IMR-90 (cell line): ENCODE results near the gene NECAB2. TPM values are rescaled to one million over a fixed set of nuclear protein-coding genes. Genes with fewer than 3 reads are reported as not detected.

Experiments
- ATAC-seq: fragments of 200-7000 bp; cut with Tn5 transposase; 2 replicates; pipeline ENCODE4 v1.9.1; 2020; ENCODE audit warnings: low read depth, mild to moderate bottlenecking, moderate library complexity
- BruUV-seq: library from RNA; stranded (reverse); fragments of 400-500 nt; replicated peaks from 2 replicates; lab custom pipeline; 2021; lab: Mats Ljungman, UMichigan
- CTCF ChIA-PET: fragments of 300-600 bp; formaldehyde crosslinking; extraction: SDS; loops from one replicate; lab custom pipeline; 2021; ENCODE audit warnings: antibody characterized with exemption; lab: Yijun Ruan, JAX
- POLR2A ChIA-PET: fragments of 300-600 bp; sonication (Branson Sonifier 250); formaldehyde crosslinking; loops from one replicate; lab custom pipeline; 2022; ENCODE audit warnings: antibody characterized with exemption; ENCODE audit not compliant: unreplicated experiment; lab: Charles Lee
- DNase-seq: peaks from one replicate; pipeline ENCODE4 v3.0.0; 2013
- H2AFZ ChIP-seq: replicated peaks from 2 replicates; pipeline ENCODE3; 2013; ENCODE audit warnings: low read length, mild to moderate bottlenecking; ENCODE audit not compliant: poor library complexity
- H2AK5ac ChIP-seq: 2 replicates; pipeline ENCODE4 v1.6.1; 2013; ENCODE audit warnings: low read depth, low read length, inconsistent platforms
- H2AK9ac ChIP-seq: replicated peaks from 2 replicates; pipeline ENCODE3; 2013; ENCODE audit warnings: mild to moderate bottlenecking, low read depth, low read length, moderate library complexity; ENCODE audit not compliant: poor library complexity
- H2BK120ac ChIP-seq: 2 replicates; pipeline ENCODE4 v1.6.1; 2013; ENCODE audit warnings: low read depth, low read length, inconsistent platforms
- H2BK15ac ChIP-seq: 3 replicates; pipeline ENCODE4 v1.6.1; 2013; ENCODE audit warnings: low read depth, low read length, inconsistent platforms
- H2BK20ac ChIP-seq: 2 replicates; pipeline ENCODE4 v1.6.1; 2013; ENCODE audit warnings: low read depth, mild to moderate bottlenecking, inconsistent platforms, low read length, moderate library complexity
- H2BK5ac ChIP-seq: 2 replicates; pipeline ENCODE4 v1.6.1; 2013; ENCODE audit warnings: mild to moderate bottlenecking, low read depth, low read length, inconsistent platforms; ENCODE audit not compliant: poor library complexity, severe bottlenecking
- H3K14ac ChIP-seq: replicated peaks from 2 replicates; pipeline ENCODE4 v1.6.1; 2013; ENCODE audit warnings: low read depth, low read length, inconsistent platforms
- H3K18ac ChIP-seq: 2 replicates; pipeline ENCODE4 v1.6.1; 2013; ENCODE audit warnings: low read depth, low read length, control low read depth
- H3K23ac ChIP-seq: 2 replicates; pipeline ENCODE4 v1.6.1; 2013; ENCODE audit warnings: low read depth, low read length, inconsistent platforms
- H3K27ac ChIP-seq: 2 replicates; pipeline ENCODE4 v1.5.1; 2013; ENCODE audit warnings: mild to moderate bottlenecking, control low read depth, low read length; ENCODE audit not compliant: insufficient read depth
- H3K27me3 ChIP-seq: 2 replicates; pipeline ENCODE4 v1.6.1; 2013; ENCODE audit warnings: low read length; ENCODE audit not compliant: control insufficient read depth, insufficient read depth
- H3K36me3 ChIP-seq: 2 replicates; pipeline ENCODE4 v1.6.1; 2013; ENCODE audit warnings: low read length, mixed read lengths; ENCODE audit not compliant: control insufficient read depth, insufficient read depth
- H3K4ac ChIP-seq: 2 replicates; pipeline ENCODE4 v1.6.1; 2013; ENCODE audit warnings: low read depth, low read length, inconsistent platforms
- H3K4me1 ChIP-seq: 2 replicates; pipeline ENCODE4 v1.6.1; 2013; ENCODE audit warnings: low read length, mixed read lengths; ENCODE audit not compliant: control insufficient read depth, insufficient read depth
- H3K4me2 ChIP-seq: 2 replicates; pipeline ENCODE4 v1.6.1; 2013; ENCODE audit warnings: low read depth, mild to moderate bottlenecking, control low read depth, low read length, moderate library complexity
- H3K4me3 ChIP-seq: 2 replicates; pipeline ENCODE4 v1.5.1; 2013; ENCODE audit warnings: low read depth, mild to moderate bottlenecking, control low read depth, low read length, moderate library complexity; ENCODE audit not compliant: insufficient read depth
- H3K56ac ChIP-seq: 2 replicates; pipeline ENCODE4 v1.6.1; 2013; ENCODE audit warnings: low read length, inconsistent platforms; ENCODE audit not compliant: insufficient read depth; ENCODE audit errors: extremely low read depth
- H3K79me1 ChIP-seq, 2 experiments: 2 replicates each; pipeline ENCODE4 v1.6.1; 2013; ENCODE audit warnings: low read length in 2 of 2, inconsistent platforms in 1 of 2, low read depth in 1 of 2
- H3K9ac ChIP-seq: 2 replicates; pipeline ENCODE4 v1.6.1; 2013; ENCODE audit warnings: low read depth, low read length, control low read depth
- H3K9me1 ChIP-seq: 2 replicates; pipeline ENCODE4 v1.6.1; 2013; ENCODE audit warnings: low read length, inconsistent platforms; ENCODE audit not compliant: insufficient read depth
- H3K9me3 ChIP-seq: 2 replicates; pipeline ENCODE4 v1.6.1; 2013; ENCODE audit warnings: low read length; ENCODE audit not compliant: control insufficient read depth, insufficient read depth
- H4K20me1 ChIP-seq: 2 replicates; pipeline ENCODE4 v1.6.1; 2013; ENCODE audit warnings: low read length, inconsistent platforms; ENCODE audit not compliant: insufficient read depth
- H4K5ac ChIP-seq: 2 replicates; pipeline ENCODE4 v1.6.1; 2013; ENCODE audit warnings: mild to moderate bottlenecking, low read depth, low read length, control low read depth
- H4K8ac ChIP-seq, 2 experiments: 2 replicates each; pipeline ENCODE4 v1.6.1; 2013; ENCODE audit warnings: low read depth in 2 of 2, low read length in 2 of 2, control low read depth in 1 of 2, inconsistent platforms in 1 of 2
- H4K91ac ChIP-seq: 2 replicates; pipeline ENCODE4 v1.6.1; 2013; ENCODE audit warnings: low read depth, low read length, inconsistent platforms; ENCODE audit not compliant: insufficient read depth
- BHLHE40 ChIP-seq: fragments of 150-350 bp; IDR thresholded peaks from 2 replicates; pipeline ENCODE4 v1.6.1; 2016; ENCODE audit warnings: mild to moderate bottlenecking, low read depth, low read length
- CHD1 ChIP-seq: IDR thresholded peaks from 2 replicates; pipeline ENCODE4 v1.6.1; 2012; ENCODE audit warnings: low read depth, low read length, improper control_type of control experiment
- CTCF ChIP-seq: conservative IDR thresholded peaks from 2 replicates; pipeline ENCODE4 v1.5.1; 2012; ENCODE audit warnings: mild to moderate bottlenecking, low read depth, low read length, improper control_type of control experiment
- FOS ChIP-seq: fragments of 150-350 bp; IDR thresholded peaks from 2 replicates; pipeline ENCODE4 v1.6.1; 2016; ENCODE audit warnings: low read depth, low read length
- MAFK ChIP-seq: IDR thresholded peaks from 2 replicates; pipeline ENCODE4 v1.6.1; 2012; ENCODE audit warnings: low read depth, low read length, improper control_type of control experiment
- MAZ ChIP-seq: IDR thresholded peaks from 2 replicates; pipeline ENCODE4 v1.6.1; 2012; ENCODE audit warnings: low read depth, mild to moderate bottlenecking, low read length, improper control_type of control experiment, moderate library complexity, borderline replicate concordance
- MXI1 ChIP-seq: IDR thresholded peaks from 2 replicates; pipeline ENCODE4 v1.6.1; 2012; ENCODE audit warnings: low read depth, mild to moderate bottlenecking, low read length, moderate library complexity, borderline replicate concordance
- NFE2L2 ChIP-seq: fragments of 150-350 bp; IDR thresholded peaks from 2 replicates; pipeline ENCODE4 v1.6.1; 2016; ENCODE audit warnings: low read depth, mild to moderate bottlenecking, low read length
- POLR2A ChIP-seq: IDR thresholded peaks from 2 replicates; pipeline ENCODE4 v1.6.1; 2012; ENCODE audit warnings: mild to moderate bottlenecking, low read depth, low read length
- RAD21 ChIP-seq: IDR thresholded peaks from 2 replicates; pipeline ENCODE4 v1.6.1; 2012; ENCODE audit warnings: low read length, improper control_type of control experiment
- RCOR1 ChIP-seq: IDR thresholded peaks from 2 replicates; pipeline ENCODE4 v1.6.1; 2012; ENCODE audit warnings: mild to moderate bottlenecking, low read length, improper control_type of control experiment; ENCODE audit not compliant: insufficient replicate concordance
- RFX5 ChIP-seq: IDR thresholded peaks from 2 replicates; pipeline ENCODE4 v1.8.0; 2012; ENCODE audit warnings: low read depth, mild to moderate bottlenecking, low read length, moderate library complexity
- SMC3 ChIP-seq: fragments of 150-350 bp; IDR thresholded peaks from 2 replicates; pipeline ENCODE4 v1.6.1; 2016; ENCODE audit warnings: low read depth, mild to moderate bottlenecking, antibody characterized with exemption, low read length, moderate library complexity
- WGBS, 2 experiments: methylation state at CpG; one replicate each; pipeline versions ENCODE4 v1.1.5 to v1.1.7; 2013; ENCODE audit warnings: missing lambda C conversion rate in 2 of 2; ENCODE audit not compliant: insufficient read length in 1 of 2; ENCODE audit errors: extremely low coverage in 2 of 2; 5-methylcytosine and 5-hydroxymethylcytosine counted together
- dilution Hi-C: fragments of 300-500 bp; cut with HindIII; formaldehyde crosslinking; loops from one replicate; pipeline ENCODE4 v1.14.3; 2018; ENCODE audit warnings: low sequenced_read_pairs; ENCODE audit not compliant: unreplicated experiment
- in situ Hi-C: fragments of 300-500 bp; cut with MboI; formaldehyde crosslinking; loops from 3 replicates; pipeline ENCODE4 v1.14.3; 2019; ENCODE audit warnings: low sequenced_read_pairs, inconsistent platforms, mixed read lengths
- intact Hi-C: fragments of 100-400 bp; cut with micrococcal nuclease; formaldehyde crosslinking; loops from 2 replicates; pipeline ENCODE4 v1.10.0; 2022
- polyA plus RNA-seq, 3 experiments: library from polyadenylated mRNA; depleted of rRNA; stranded (reverse); fragments of >200 nt; gene quantifications; 2 replicates each; pipeline ENCODE4 v1.2.3, GENCODE V29; 2012; ENCODE audit warnings: low replicate concordance in 1 of 3
- total RNA-seq: library from RNA; depleted of rRNA; stranded (reverse); fragments of >200 nt; gene quantifications from 2 replicates; pipeline ENCODE4 v1.2.3, GENCODE V29; 2012
- TF ChIP-seq, protein P1 (sequence below): fragments of 150-350 bp; IDR thresholded peaks from 2 replicates; pipeline ENCODE4 v1.6.1; 2016; ENCODE audit warnings: low read depth, mild to moderate bottlenecking, low read length, moderate library complexity, borderline replicate concordance

NECAB2 gene
- total and polyA plus RNA-seq, 2 of the 4 experiments (the other 2 are of a cell fraction) = 0.27 TPM; not detected in 1

- no peak for TF ChIP-seq POLR2A
Observed at GRCh38 chr16:84014570-84015327, 46.7 kb downstream of the NECAB2 start (continued).

DNA sequence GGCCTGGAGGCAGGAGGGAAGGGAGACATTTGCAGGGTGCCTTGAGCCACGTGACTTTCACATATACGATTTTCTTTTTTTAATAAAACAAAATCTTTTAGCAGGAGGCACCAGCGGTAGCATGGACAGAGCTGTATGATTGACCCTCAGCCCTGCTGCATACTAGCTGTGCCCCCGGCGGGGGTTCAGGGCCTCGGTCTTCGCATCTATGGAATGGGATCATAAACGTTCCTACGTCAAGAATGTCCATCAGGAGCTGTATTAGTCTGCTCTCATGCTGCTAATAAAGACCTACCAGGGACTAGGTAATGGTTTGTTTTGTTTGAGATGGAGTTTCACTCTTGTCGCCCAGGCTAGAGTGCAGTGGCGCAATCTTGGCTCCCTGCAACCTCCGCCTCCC lies 47.4 kb downstream of the NECAB2 start:
- no peak overlapping the region for H2BK20ac ChIP-seq
- no peak overlapping the region for H2BK15ac ChIP-seq
- ChIA-PET CTCF (no interaction called here), POLR2A (no interaction called here)
- no peaks in the 10 kb centered on the region for H4K20me1 ChIP-seq
- no peaks in the 10 kb centered on the region for H3K4me1 ChIP-seq
- DNase-seq (no peak), ATAC-seq (no peak)
- dilution Hi-C loops (no loop called here), intact Hi-C loops (no loop called here), in situ Hi-C loops (no loop called here)
- H3K36me3 ChIP-seq = no peaks in the 10 kb centered on the region
- no peak overlapping the region for H4K91ac ChIP-seq
- H3K27ac ChIP-seq = no peak overlapping the region
- no TSS peak for BruUV-seq
- H2AK5ac ChIP-seq = no peak overlapping the region
- H3K9me3 ChIP-seq = no peaks in the 10 kb centered on the region
- 77% methylated on average over 6 of the region's 12 CpGs; no CpG with 5 or more reads in 1 of the 2 experiments for WGBS, 2 experiments
- H3K9ac ChIP-seq = no peak overlapping the region
- H2AFZ ChIP-seq = no peak overlapping the region
- H3K79me1 ChIP-seq = no peaks in the 10 kb centered on the region
- no peak overlapping the region for H3K23ac ChIP-seq
- H2BK120ac ChIP-seq = no peak overlapping the region
- H3K18ac ChIP-seq = no peak overlapping the region
- H3K14ac ChIP-seq = no peak overlapping the region
- H3K4me2 ChIP-seq = no peak overlapping the region
- no peak overlapping the region for H3K4ac ChIP-seq
- no peak overlapping the region for H3K56ac ChIP-seq
- H2AK9ac ChIP-seq = peak overlapping the region; percentile 42
- H3K27me3 ChIP-seq = peaks cover 40% of the 10 kb centered on the region
- no peak overlapping the region for H4K5ac ChIP-seq
- H4K8ac ChIP-seq = no peak overlapping the region
- H3K9me1 ChIP-seq = no peaks in the 10 kb centered on the region
- no peak overlapping the region for H2BK5ac ChIP-seq
- no peak overlapping the region for H3K4me3 ChIP-seq
- TF ChIP-seq RAD21 (no peak), MAFK (no peak), BHLHE40 (no peak), RCOR1 (no peak), MAZ (no peak), CHD1 (no peak), RFX5 (no peak), MXI1 (no peak), SMC3 (no peak), NFE2L2 (no peak), CTCF (no peak), FOS (no peak)
- TF ChIP-seq, protein P1, sequence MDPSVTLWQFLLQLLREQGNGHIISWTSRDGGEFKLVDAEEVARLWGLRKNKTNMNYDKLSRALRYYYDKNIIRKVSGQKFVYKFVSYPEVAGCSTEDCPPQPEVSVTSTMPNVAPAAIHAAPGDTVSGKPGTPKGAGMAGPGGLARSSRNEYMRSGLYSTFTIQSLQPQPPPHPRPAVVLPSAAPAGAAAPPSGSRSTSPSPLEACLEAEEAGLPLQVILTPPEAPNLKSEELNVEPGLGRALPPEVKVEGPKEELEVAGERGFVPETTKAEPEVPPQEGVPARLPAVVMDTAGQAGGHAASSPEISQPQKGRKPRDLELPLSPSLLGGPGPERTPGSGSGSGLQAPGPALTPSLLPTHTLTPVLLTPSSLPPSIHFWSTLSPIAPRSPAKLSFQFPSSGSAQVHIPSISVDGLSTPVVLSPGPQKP = no peak
